Measurements from ENCODE around the gene XRCC1.

XRCC1 gene

DNA sequence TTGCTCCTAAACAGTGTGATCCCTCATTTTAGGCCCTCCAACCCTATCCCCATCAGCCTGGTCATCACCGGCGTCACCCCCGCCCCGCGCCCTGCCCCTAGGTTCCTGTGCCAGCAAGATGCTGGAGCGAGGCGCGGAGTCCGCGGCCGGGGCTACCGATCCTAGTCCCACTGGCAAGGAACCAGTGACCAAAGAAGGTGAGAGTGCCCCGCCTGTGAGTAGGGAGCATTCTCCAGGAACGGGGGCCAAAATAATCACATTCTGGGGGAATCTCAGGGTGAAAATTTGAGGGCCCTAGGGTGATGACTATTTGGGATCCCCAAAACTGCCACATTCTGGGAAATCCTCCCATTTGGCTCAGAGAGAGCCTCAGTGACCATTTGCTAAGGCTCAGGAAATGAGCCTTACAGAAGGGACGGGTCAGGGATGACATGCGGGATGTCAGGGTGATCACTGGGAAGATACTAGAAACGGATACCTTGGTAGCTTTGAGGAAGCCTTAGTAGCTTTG is 41.0 kb downstream of the XRCC1 start:
- Histone ChIP-seq H3K4me3 (replicated peaks; ENCODE audit: low read depth, low read length) (no peak overlapping the region), H3K27me3 (replicated peaks; ENCODE audit: control insufficient read depth, insufficient read depth, low read length) (no peaks in the 10 kb centered on the region), H3K36me3 (ENCODE audit: control insufficient read depth, insufficient read depth, low read length) (no peaks in the 10 kb centered on the region; the same call in 1 of the 2 replicates)
- DNase-seq (ENCODE audit: extremely low read depth, insufficient read length) = no peak
- TF ChIP-seq CTCF (IDR thresholded peaks at IDR 0.05; ENCODE audit: insufficient read depth, low read length, poor library complexity, severe bottlenecking) = no peak

DNA sequence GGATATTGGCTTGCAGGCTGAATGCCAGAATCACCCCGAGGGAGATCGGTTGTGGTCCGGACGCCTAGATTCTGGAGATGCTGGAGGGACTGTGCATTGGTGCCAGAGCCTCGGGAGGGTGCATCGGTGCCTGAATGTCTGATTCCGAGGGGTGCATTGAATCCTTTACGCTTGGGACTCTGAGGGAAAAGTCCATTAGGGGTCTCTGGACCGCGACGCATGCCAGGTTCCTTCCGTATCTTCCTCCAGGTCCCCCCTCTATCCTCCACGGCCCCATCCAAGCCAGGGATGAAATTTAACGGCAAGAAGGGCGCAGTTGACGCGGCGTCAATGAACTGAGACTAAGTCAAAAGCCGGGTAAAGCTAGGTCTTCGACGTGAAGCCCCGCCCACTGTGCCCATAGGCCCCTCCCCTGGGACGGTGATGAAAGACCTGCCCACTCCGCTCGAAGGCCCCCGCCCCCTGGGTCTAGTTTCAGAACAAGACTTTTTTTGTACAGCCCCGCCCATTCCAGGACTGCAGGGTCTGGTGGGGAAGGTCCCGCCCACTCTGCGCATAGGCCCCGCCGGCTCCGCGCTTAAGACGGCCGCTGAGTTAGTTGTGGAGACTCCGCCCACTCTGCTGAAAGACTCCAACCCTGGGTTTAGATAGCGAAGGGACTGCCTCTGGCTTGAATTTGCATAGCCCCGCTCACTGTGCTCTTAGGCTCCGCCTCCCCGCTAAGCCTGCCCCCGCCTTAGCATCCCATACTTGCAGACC is 41.6 kb downstream of the XRCC1 start:
- peak overlapping the region; percentile 64 for H3K4me3 ChIP-seq (replicated peaks; ENCODE audit: low read depth, low read length)
- H3K27me3 ChIP-seq (replicated peaks; ENCODE audit: control insufficient read depth, insufficient read depth, low read length) = no peaks in the 10 kb centered on the region
- H3K36me3 ChIP-seq (ENCODE audit: control insufficient read depth, insufficient read depth, low read length) = no peaks in the 10 kb centered on the region; the same call in 1 of the 2 replicates
- no peak for TF ChIP-seq CTCF (IDR thresholded peaks at IDR 0.05; ENCODE audit: insufficient read depth, low read length, poor library complexity, severe bottlenecking)
- peak; percentile 96 for DNase-seq (ENCODE audit: extremely low read depth, insufficient read length)

- H3K36me3 ChIP-seq (ENCODE audit: control insufficient read depth, insufficient read depth, low read length) = no peaks in the 10 kb centered on the region; the same call in 1 of the 2 replicates
- no peaks in the 10 kb centered on the region for H3K27me3 ChIP-seq (replicated peaks; ENCODE audit: control insufficient read depth, insufficient read depth, low read length)
- H3K4me3 ChIP-seq (replicated peaks; ENCODE audit: low read depth, low read length) = peak within 1 kb of the TSS; percentile 64
- TF ChIP-seq CTCF (IDR thresholded peaks at IDR 0.05; ENCODE audit: insufficient read depth, low read length, poor library complexity, severe bottlenecking) = no peak
- DNase-seq (ENCODE audit: extremely low read depth, insufficient read length) = peak; percentile 94
These were observed 42.3 kb downstream of the XRCC1 start, which contains the start of gene ZNF575 for GRCh38 chr19:43532962-43533545. Gene ZNF575, plus strand, starts transcription at chr19:43533188. Its CDS starts 1,235 bp downstream, at chr19:43534423.

DNA sequence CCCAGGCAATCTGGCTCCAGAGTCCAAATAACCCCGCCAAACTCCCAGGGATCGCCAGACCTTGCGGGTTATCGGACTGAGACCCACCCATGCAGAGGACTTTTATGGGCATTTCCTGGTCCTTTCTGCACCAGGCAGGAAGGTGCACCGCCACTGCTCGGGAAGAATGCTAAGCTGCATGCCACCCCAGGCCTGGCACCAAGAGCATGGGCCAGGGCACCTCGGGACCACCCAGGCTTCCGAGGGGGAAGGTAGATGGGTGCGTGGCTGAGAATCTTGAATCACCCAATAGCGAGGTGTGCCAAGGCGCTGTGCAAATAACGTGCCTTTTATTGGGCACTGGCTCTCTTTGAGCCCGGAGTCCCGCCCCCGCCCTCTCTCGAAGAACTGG is 42.8 kb downstream of the XRCC1 start:
- TF ChIP-seq CTCF (IDR thresholded peaks at IDR 0.05; ENCODE audit: insufficient read depth, low read length, poor library complexity, severe bottlenecking) = no peak
- no peaks in the 10 kb centered on the region; the same call in 1 of the 2 replicates for H3K36me3 ChIP-seq (ENCODE audit: control insufficient read depth, insufficient read depth, low read length)
- no peaks in the 10 kb centered on the region for H3K27me3 ChIP-seq (replicated peaks; ENCODE audit: control insufficient read depth, insufficient read depth, low read length)
- DNase-seq (ENCODE audit: extremely low read depth, insufficient read length) = no peak
- peak overlapping the region; percentile 64 for H3K4me3 ChIP-seq (replicated peaks; ENCODE audit: low read depth, low read length)

DNA sequence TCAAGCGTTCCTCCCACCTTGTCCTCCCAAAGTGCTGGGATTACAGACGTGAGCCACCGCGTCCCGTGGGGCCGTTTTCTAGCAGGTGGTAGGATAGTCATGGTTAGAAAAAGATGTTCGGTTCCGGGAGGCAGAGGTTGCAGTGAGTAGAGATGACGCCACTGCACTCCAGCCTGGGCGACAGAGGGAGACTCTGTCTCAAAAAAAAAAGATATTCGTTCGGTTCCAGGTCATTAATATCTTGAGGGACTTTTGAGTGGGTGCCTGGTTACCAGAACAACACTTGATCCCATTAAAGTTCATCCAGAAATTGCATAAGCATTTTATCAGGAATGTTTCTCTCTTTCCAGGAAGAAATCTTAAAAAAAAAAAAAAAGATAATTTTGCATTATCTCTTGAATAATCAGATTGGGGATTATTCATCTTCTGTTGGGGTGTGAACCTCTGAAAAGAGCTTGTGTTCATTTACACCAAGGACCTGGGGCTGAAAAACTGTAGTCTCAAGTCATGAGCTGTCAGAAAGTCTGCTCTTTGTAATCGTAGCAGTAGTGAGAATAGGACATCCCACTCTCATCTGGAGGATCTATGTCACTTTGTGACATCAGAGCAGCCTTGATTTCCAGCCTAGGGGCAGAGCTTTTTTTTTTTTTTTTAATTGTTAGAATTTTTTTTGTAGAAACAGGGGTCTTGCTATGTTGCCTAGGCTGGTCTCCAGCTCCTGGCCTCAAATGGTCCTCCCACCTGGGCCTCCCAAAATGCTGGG is 47.3 kb downstream of the XRCC1 start:
- H3K27me3 ChIP-seq (replicated peaks; ENCODE audit: control insufficient read depth, insufficient read depth, low read length) = no peaks in the 10 kb centered on the region
- H3K36me3 ChIP-seq (ENCODE audit: control insufficient read depth, insufficient read depth, low read length) = no peaks in the 10 kb centered on the region; the same call in 1 of the 2 replicates
- TF ChIP-seq CTCF (IDR thresholded peaks at IDR 0.05; ENCODE audit: insufficient read depth, low read length, poor library complexity, severe bottlenecking) = no peak
- no peak overlapping the region for H3K4me3 ChIP-seq (replicated peaks; ENCODE audit: low read depth, low read length)
- DNase-seq (ENCODE audit: extremely low read depth, insufficient read length) = no peak
